Measurements from ENCODE around the gene MRGPRF.
A peak's percentile ranks its signal among the peaks of the same experiment; 100 is the strongest.

MRGPRF gene

GRCh38 chr11:69022260-69022659 lies 9.2 kb upstream of the MRGPRF start:
- no peak for DNase-seq

- peak in 1 of 14 donors; percentile 28 for DNase-seq
Measured at GRCh38 chr11:69018924-69019323, 5.9 kb upstream of the MRGPRF start.

- DNase-seq, result no peak
Measured at GRCh38 chr11:69017951-69018350, 4.9 kb upstream of the MRGPRF start.

GRCh38 chr11:69014898-69015549 lies 2.0 kb upstream of the MRGPRF start:
- DNase-seq, result no peak

GRCh38 chr11:69014084-69014851 lies 1.2 kb upstream of the MRGPRF start:
- DNase-seq, result no peak

GRCh38 chr11:69012092-69013008 lies 696 bp downstream of the MRGPRF start:
- peak in 1 of 14 donors; percentile 49 for DNase-seq

- DNase-seq, result no peak
Measured at GRCh38 chr11:69011624-69012091, 1.4 kb downstream of the MRGPRF start.

GRCh38 chr11:69010964-69011623 lies 2.0 kb downstream of the MRGPRF start:
- peak in 5 of 14 donors; percentile 11 to 64 (median 40) for DNase-seq

- DNase-seq, result peak in 1 of 14 donors; percentile 36
Measured at GRCh38 chr11:69010361-69010891, 2.6 kb downstream of the MRGPRF start.

GRCh38 chr11:69009441-69010211 lies 3.4 kb downstream of the MRGPRF start:
- no peak for DNase-seq

GRCh38 chr11:69008737-69009440 lies 4.2 kb downstream of the MRGPRF start:
- DNase-seq, result no peak

GRCh38 chr11:69007975-69008381 lies 5.1 kb downstream of the MRGPRF start:
- DNase-seq, result no peak

GRCh38 chr11:69006816-69007215 lies 6.2 kb downstream of the MRGPRF start:
- DNase-seq, result no peak

GRCh38 chr11:69005631-69006368 lies 7.2 kb downstream of the MRGPRF start:
- DNase-seq, result no peak

- no peak for DNase-seq
Measured at GRCh38 chr11:69005183-69005630, 7.8 kb downstream of the MRGPRF start.

GRCh38 chr11:69004411-69005182 lies 8.4 kb downstream of the MRGPRF start:
- no peak for DNase-seq

- DNase-seq, result no peak
Measured at GRCh38 chr11:69003866-69004367, 9.1 kb downstream of the MRGPRF start.

- DNase-seq, result no peak
Measured at GRCh38 chr11:69003301-69003865, 9.7 kb downstream of the MRGPRF start.

Measured in C1 segment of cervical spinal cord (tissue), 14 donors.